ENCODE measurements around the gene PPFIA1.

DNA sequence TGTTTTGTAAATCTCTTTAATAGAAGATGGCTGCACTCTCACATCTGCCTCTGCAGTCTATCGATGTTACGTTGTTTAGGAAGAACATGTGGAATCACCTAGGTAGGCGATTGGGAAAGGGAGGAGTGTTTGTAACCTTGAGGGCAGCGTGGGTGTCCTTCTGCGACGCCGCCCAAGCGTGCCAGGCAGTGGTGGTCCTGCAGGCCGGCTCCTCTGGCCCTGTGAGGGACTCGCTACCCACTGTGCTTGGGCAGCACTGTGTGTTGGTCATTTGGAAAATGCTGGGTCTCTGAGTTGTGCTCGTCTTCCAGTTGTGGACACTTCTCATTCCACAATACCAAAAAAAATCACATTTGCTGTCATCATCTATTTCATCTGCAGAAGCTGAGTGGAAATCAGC is 156.9 kb downstream of the PPFIA1 start:
- no peak for TF ChIP-seq EZH2phosphoT487 (IDR thresholded peaks at IDR 0.05; ENCODE audit: borderline replicate concordance, low read depth, low read length)
- TF ChIP-seq, protein P1, sequence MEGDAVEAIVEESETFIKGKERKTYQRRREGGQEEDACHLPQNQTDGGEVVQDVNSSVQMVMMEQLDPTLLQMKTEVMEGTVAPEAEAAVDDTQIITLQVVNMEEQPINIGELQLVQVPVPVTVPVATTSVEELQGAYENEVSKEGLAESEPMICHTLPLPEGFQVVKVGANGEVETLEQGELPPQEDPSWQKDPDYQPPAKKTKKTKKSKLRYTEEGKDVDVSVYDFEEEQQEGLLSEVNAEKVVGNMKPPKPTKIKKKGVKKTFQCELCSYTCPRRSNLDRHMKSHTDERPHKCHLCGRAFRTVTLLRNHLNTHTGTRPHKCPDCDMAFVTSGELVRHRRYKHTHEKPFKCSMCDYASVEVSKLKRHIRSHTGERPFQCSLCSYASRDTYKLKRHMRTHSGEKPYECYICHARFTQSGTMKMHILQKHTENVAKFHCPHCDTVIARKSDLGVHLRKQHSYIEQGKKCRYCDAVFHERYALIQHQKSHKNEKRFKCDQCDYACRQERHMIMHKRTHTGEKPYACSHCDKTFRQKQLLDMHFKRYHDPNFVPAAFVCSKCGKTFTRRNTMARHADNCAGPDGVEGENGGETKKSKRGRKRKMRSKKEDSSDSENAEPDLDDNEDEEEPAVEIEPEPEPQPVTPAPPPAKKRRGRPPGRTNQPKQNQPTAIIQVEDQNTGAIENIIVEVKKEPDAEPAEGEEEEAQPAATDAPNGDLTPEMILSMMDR (conservative IDR thresholded peaks at IDR 0.05; ENCODE audit: low read length) = no peak
